Activated CD8-positive, alpha-beta T cell treated with anti-CD3 and anti-CD28 coated beads, Interleukin-2, amount 10 ng/mL, durations not matched to agents 7 days and 5 days (primary cell): ENCODE measurements around the gene DDX54. TPM values are rescaled to one million over a fixed set of nuclear protein-coding genes. Genes with fewer than 3 reads are reported as not detected.

Experiments used
- ATAC-seq: fragments of 150-1000 bp; cut with Tn5 transposase; one replicate; pipeline ENCODE4 v1.10.0; 2021; ENCODE audit warnings: moderate library complexity
- CTCF ChIA-PET: fragments of 350-600 bp; sonication (Branson Sonifier 250); formaldehyde crosslinking; loops from one replicate; lab custom pipeline; 2021; ENCODE audit warnings: antibody characterized with exemption; lab: Charles Lee
- POLR2A ChIA-PET: fragments of 350-600 bp; sonication (Branson Sonifier 250); formaldehyde crosslinking; loops from one replicate; lab custom pipeline; 2021; ENCODE audit warnings: antibody characterized with exemption; lab: Charles Lee
- DNase-seq: peaks from one replicate; pipeline ENCODE4 v3.0.0-alpha.2; 2020
- H3K27ac Mint-ChIP-seq: one replicate; pipeline ENCODE4 v1.8.0; 2021; ENCODE audit warnings: mild to moderate bottlenecking, mixed read lengths
- H3K27me3 Mint-ChIP-seq: one replicate; pipeline ENCODE4 v1.8.0; 2021; ENCODE audit warnings: low read depth, mixed read lengths
- H3K36me3 Mint-ChIP-seq: one replicate; pipeline ENCODE4 v1.8.0; 2021; ENCODE audit warnings: low read depth, mixed read lengths
- H3K4me1 Mint-ChIP-seq: one replicate; pipeline ENCODE4 v1.8.0; 2021; ENCODE audit warnings: low read depth, mixed read lengths
- H3K4me3 Mint-ChIP-seq: one replicate; pipeline ENCODE4 v1.8.0; 2021; ENCODE audit warnings: mild to moderate bottlenecking, mixed read lengths
- H3K9me3 Mint-ChIP-seq: one replicate; pipeline ENCODE4 v1.8.0; 2022; ENCODE audit warnings: mixed read lengths; ENCODE audit not compliant: insufficient read depth
- total RNA-seq, 2 experiments: library from RNA; stranded (reverse); gene quantifications; one replicate each; pipeline ENCODE4 v1.2.3, GENCODE V29; 2021

The DDX54 gene
- total RNA-seq, 2 experiments from 2014 or later: 79.4 to 82.0 TPM

DNA sequence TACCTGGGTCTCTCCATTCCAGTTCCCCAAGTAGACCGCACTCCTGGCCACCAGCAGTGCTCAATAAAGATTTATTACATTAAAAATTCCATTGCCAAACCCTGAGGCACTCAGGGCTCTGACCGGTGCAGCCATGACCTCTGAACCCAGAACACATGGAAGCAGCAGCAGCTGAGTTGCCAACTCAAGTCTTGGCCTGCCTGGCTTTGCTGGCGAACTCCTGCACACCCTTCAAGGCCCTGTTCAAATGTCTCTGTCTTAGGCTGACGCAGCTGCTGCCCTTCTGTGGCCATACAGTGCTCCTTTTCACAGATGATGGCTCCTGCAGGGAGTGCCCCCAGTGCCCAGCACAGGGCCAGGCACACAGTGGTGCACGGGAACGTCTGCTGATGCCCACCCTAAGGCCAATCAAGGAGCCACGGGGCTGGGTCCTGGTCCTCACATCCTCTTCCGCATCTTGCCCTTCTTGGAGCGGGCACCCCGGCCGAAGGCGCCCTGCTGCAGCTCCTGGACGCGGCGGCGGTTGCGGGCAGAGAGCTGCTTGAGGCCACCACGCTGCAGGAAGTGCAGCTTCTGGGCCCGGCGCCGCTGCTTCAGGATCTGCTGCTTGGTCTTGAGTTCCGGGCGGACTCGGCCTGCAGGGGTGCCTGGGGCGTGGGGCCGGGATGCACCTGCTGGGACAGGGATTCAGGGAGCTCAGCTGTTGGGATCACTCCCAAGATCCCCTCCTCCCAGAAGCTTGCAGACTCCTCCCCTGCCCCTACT lies 26.7 kb downstream of the DDX54 start:
- Mint-ChIP-seq H3K27me3 (peaks cover 4% of the 10 kb centered on the region), H3K9me3 (no peaks in the 10 kb centered on the region), H3K4me1 (peaks cover 19% of the 10 kb centered on the region), H3K27ac (no peak overlapping the region), H3K36me3 (peaks cover 47% of the 10 kb centered on the region), H3K4me3 (no peak overlapping the region)
- no peak for DNase-seq
- ChIA-PET POLR2A (interaction anchor here (0.6 to 1.0 kb wide), 2 partner anchors 10 to 16 kb away, joined by 3 read pairs; no protein-coding TSS in a partner anchor), CTCF (interaction anchor here (5.4 kb wide), 1 partner anchor 15 kb away, joined by 21 read pairs; no protein-coding TSS in a partner anchor)
- no peak for ATAC-seq

DNA sequence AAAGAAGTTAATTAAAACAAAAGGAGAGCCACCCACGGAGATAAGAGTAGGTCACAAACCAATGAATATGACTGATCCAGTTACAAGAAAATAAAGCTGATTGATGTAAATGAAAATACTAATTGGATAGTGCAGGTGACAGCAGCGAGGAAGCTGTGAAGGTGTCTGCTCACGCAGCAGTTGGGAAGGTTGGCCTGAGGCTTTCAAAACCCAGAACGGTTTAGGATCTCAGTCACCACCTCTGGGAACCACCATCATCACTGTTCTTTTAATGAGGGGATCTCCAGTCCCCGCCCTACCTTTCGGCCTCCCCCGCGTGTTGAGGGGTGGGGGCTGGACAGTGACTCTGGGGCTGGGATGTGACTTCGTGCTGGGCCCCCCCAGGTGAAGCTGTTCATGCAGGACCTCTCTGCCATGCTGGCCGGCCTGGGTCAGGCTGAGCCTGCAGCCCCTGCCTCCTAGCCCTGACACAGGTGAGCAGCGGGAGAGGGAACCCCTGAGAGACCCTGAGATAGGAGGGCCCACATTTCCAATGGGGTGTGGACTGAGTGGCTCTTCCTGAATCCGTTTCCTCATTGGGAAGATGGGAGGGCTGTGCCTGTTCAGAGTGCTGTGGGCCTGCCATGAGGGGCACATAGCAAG lies 27.9 kb downstream of the DDX54 start:
- H3K4me1 Mint-ChIP-seq: peaks cover 27% of the 10 kb centered on the region
- ChIA-PET POLR2A (interaction anchor here (1.0 kb wide), 1 partner anchor 11 kb away, joined by 3 read pairs; no protein-coding TSS in a partner anchor), CTCF (no interaction called here)
- peaks cover 5% of the 10 kb centered on the region for H3K27me3 Mint-ChIP-seq
- DNase-seq (no peak), ATAC-seq (no peak)
- peaks cover 35% of the 10 kb centered on the region for H3K36me3 Mint-ChIP-seq
- H3K4me3 Mint-ChIP-seq: no peak overlapping the region
- no peak overlapping the region for H3K27ac Mint-ChIP-seq
- no peaks in the 10 kb centered on the region for H3K9me3 Mint-ChIP-seq

DNA sequence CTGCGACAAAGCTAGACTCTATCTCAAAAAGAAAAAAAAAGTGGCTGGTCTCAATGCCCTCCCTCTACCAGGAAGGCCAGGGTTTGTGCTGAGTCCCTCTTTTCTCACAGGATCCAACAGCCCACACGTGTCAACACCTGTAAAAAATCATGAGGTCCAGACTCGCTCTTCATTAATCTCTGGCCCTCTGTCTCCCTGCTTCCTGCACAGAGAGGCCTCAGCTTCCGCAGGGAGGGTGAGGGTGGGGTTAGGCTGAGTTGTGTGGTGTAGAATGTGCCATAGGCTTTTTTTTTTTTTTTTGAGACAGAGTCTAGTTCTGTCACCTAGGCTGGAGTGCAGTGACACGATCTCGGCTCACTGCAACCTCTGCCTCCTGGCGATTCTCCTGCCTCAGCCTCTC lies 29.6 kb downstream of the DDX54 start:
- POLR2A ChIA-PET: no interaction called here
- ATAC-seq: no peak
- peaks cover 32% of the 10 kb centered on the region for H3K4me1 Mint-ChIP-seq

DNA sequence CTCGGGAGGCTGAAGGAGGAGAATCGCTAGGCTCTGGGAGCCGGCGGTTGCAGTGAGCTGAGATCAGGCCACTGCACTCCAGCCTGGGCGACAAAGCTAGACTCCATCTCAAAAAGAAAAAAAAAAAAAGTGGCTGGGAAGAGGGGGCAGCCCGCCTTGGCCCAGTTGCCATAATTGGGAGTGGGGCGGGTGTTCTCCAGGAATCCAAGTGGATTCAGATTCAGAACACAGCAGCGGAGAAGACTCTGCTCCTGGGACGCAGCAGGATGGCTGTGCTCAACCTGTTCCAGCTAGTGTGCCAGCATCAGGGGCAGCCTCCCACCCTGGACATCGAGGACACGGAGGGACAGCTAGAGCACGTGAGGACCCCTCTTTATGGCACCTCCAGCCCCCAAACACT lies 30.2 kb downstream of the DDX54 start:
- no peak overlapping the region for H3K4me3 Mint-ChIP-seq
- H3K27me3 Mint-ChIP-seq: peaks cover 16% of the 10 kb centered on the region
- H3K4me1 Mint-ChIP-seq: peaks cover 31% of the 10 kb centered on the region
- ChIA-PET CTCF (interaction anchor here (2.8 to 4.5 kb wide), 3 partner anchors 19 to 106 kb away, joined by 17 to 25 read pairs (median 25); no protein-coding TSS in a partner anchor), POLR2A (no interaction called here)
- no peak for DNase-seq
- H3K36me3 Mint-ChIP-seq: peaks cover 19% of the 10 kb centered on the region
- no peak for ATAC-seq
- no peaks in the 10 kb centered on the region for H3K9me3 Mint-ChIP-seq
- no peak overlapping the region for H3K27ac Mint-ChIP-seq

More for the DNA sequence above, 29.6 kb downstream of the DDX54 start:
- Mint-ChIP-seq H3K4me3 (no peak overlapping the region), H3K27me3 (peaks cover 12% of the 10 kb centered on the region), H3K27ac (no peak overlapping the region), H3K9me3 (no peaks in the 10 kb centered on the region), H3K36me3 (peaks cover 23% of the 10 kb centered on the region)
- peak; percentile 39 for DNase-seq
- CTCF ChIA-PET: interaction anchor here (4.5 kb wide), 1 partner anchor 18 kb away, joined by 25 read pairs; no protein-coding TSS in a partner anchor

DNA sequence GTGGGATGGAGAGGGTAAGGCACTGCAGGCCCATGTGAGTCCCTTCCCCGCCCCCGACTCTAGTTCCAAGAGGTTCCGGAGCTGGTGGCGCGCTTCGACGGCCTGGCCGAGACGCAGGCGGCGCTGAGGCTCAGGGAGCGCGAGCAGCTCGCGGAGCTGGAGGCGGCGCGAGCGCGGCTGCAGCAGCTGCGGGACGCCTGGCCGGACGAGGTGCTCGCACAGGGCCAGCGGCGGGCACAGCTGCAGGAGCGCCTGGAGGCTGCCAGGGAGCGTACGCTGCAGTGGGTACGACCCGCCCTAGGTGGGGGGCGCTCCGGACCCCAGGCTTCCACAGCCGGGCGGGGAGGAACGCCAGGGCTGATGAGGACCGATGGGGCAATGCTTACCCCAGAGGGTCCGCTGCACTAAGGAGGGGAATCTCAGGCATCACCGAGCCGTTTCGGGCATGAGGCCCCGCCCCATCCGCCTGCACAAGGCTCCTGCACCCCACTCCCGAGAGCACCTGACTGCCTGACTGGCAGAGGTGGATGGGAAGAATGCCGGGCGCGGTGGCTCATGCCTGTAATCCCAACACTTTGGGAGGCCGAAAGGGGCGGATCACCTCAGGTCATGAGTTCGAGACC lies 30.8 kb downstream of the DDX54 start:
- Mint-ChIP-seq H3K4me1 (peaks cover 31% of the 10 kb centered on the region), H3K4me3 (peak overlapping the region; percentile 38), H3K9me3 (no peaks in the 10 kb centered on the region), H3K27ac (no peak overlapping the region), H3K27me3 (peaks cover 19% of the 10 kb centered on the region), H3K36me3 (peaks cover 19% of the 10 kb centered on the region)
- ChIA-PET CTCF (interaction anchor here (0.8 to 4.5 kb wide), 13 partner anchors 19 to 203 kb away, joined by 3 to 27 read pairs (median 4); partner anchors contain the start of gene RASAL1), POLR2A (interaction anchor here (1.2 kb wide), 1 partner anchor 20 kb away, joined by 3 read pairs; no protein-coding TSS in a partner anchor)
- DNase-seq: peak; percentile 32
- no peak for ATAC-seq

DNA sequence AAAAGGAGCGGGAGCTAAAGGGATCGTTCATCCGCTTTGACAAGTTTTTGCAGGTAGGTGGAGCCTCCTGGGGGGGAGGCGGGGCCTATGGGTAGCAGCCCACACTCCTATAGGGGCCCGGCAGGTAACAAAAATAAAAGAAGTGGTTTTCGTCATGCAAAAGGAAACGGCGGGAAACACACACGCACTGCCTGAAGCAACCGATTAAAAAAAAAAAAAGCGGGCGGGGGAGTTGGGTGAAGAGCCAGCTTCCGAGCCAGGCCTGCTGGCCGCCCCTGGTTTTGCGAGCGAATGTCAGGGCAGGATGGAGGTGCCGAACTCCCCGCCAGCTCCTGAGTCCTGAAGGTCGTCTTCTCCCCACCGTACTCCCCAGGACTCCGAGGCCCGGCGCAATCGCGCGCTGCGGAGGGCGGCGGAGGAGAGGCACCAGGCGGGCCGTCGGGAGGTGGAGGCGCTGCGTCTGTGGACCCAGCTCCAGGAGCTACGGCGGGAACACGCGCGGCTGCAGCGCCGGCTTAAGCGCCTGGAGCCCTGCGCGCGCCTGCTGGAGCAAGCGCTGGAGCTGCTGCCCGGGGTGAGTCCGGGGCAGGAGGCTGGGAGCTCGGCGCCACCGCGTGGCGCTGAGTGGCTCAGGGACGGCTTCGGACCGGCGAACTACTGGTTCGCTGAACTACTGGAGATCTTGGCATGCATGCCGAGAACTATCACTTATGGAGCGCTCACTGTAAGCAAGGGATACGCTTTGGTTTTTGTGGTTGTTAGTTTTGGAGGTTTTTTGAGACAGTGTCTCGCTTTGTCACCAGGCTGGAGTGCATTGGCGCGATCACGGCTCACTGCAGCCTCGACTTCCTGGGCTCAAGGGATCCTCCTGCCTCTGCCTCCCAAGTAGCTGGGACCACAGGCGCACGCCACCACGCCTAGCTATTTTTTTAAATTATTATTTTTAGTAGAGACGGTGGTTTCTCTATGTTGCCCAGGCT lies 32.2 kb downstream of the DDX54 start:
- H3K4me3 Mint-ChIP-seq: peak overlapping the region; percentile 72
- H3K27ac Mint-ChIP-seq: peak overlapping the region; percentile 70
- H3K36me3 Mint-ChIP-seq: peaks cover 10% of the 10 kb centered on the region
- peaks cover 31% of the 10 kb centered on the region for H3K4me1 Mint-ChIP-seq
- H3K27me3 Mint-ChIP-seq: peaks cover 21% of the 10 kb centered on the region
- H3K9me3 Mint-ChIP-seq: no peaks in the 10 kb centered on the region
- ATAC-seq: peak; percentile 77
- ChIA-PET POLR2A (interaction anchor here (0.6 to 1.5 kb wide), 7 partner anchors 15 to 174 kb away, joined by 3 to 6 read pairs (median 3); partner anchors contain the start of genes DDX54, OAS2 and RITA1), CTCF (interaction anchor here (0.7 to 4.5 kb wide), 18 partner anchors 12 to 246 kb away, joined by 3 to 27 read pairs (median 4); partner anchors contain the start of genes OAS1 and RASAL1)
- peak; percentile 75 for DNase-seq

DNA sequence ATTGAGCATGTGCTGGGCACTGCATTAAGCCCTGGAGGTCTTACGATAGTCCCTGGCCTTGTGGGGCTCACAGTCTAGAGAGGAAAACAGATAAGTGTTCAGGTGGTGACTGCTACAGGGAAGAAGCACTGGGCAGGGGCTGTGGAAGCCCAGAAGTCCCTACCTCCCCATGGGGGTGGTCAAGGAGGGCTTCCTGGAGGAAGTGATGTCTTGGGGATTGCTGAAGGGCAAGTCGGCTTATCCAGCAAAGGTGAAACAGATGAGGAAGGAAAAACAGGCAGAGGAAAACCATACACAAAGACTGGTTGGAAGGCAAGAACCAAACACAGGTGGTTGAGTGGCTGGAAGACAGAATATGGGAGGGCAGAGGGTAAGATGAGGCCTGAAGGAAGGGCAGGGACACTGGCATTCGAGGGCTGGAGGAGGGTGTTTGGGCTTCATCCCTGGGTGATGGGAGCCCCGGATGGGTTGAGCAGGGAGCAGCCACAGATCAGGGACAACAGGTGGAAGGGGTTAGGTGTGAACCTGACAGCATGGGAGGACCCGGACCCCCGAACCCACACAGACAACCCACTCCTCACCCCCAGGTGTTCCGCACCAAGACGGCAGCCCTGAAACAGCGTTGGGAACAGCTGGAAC lies 33.0 kb downstream of the DDX54 start:
- CTCF ChIA-PET: interaction anchor here (0.9 to 4.5 kb wide), 13 partner anchors 13 to 246 kb away, joined by 3 to 27 read pairs (median 7); partner anchors contain the start of genes OAS1 and RASAL1
- Mint-ChIP-seq H3K4me3 (peak overlapping the region; percentile 72), H3K27ac (peak overlapping the region; percentile 61), H3K4me1 (peaks cover 31% of the 10 kb centered on the region), H3K9me3 (no peaks in the 10 kb centered on the region), H3K36me3 (peaks cover 5% of the 10 kb centered on the region), H3K27me3 (peaks cover 23% of the 10 kb centered on the region)
- POLR2A ChIA-PET: interaction anchor here (0.6 to 1.5 kb wide), 5 partner anchors 14 to 267 kb away, joined by 3 to 6 read pairs (median 4); partner anchors contain the start of genes DDX54 and RITA1
- ATAC-seq: no peak
- DNase-seq: no peak

DNA sequence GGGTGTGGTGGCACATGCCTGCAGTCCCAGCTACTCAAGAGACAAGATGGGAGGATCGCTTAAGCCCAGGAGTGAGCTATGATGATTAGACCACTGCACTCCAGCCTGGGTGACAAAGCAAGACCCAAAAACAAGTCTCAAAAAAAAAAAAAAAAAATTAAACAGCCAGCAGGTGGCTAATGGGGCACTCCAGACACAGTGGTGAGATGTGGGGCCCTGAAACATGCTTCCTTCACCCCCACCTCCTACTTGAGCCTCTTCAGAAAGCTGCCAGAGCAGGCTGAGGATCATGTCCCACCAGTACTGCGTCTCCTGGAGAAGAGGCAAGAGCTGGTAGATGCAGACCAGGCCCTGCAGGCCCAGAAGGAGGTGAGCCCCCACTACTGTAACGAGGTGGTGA lies 33.6 kb downstream of the DDX54 start:
- DNase-seq: no peak
- ChIA-PET POLR2A (interaction anchor here (0.6 to 1.3 kb wide), 3 partner anchors 18 to 268 kb away, joined by 3 to 4 read pairs (median 3); no protein-coding TSS in a partner anchor), CTCF (interaction anchor here (1.3 to 4.5 kb wide), 3 partner anchors 16 to 53 kb away, joined by 5 to 27 read pairs (median 25); partner anchors contain the start of gene RASAL1)
- ATAC-seq: no peak
- Mint-ChIP-seq H3K4me3 (no peak overlapping the region), H3K27ac (no peak overlapping the region), H3K4me1 (peaks cover 31% of the 10 kb centered on the region), H3K36me3 (peaks cover under 1% of the 10 kb centered on the region), H3K9me3 (no peaks in the 10 kb centered on the region), H3K27me3 (peaks cover 23% of the 10 kb centered on the region)

DNA sequence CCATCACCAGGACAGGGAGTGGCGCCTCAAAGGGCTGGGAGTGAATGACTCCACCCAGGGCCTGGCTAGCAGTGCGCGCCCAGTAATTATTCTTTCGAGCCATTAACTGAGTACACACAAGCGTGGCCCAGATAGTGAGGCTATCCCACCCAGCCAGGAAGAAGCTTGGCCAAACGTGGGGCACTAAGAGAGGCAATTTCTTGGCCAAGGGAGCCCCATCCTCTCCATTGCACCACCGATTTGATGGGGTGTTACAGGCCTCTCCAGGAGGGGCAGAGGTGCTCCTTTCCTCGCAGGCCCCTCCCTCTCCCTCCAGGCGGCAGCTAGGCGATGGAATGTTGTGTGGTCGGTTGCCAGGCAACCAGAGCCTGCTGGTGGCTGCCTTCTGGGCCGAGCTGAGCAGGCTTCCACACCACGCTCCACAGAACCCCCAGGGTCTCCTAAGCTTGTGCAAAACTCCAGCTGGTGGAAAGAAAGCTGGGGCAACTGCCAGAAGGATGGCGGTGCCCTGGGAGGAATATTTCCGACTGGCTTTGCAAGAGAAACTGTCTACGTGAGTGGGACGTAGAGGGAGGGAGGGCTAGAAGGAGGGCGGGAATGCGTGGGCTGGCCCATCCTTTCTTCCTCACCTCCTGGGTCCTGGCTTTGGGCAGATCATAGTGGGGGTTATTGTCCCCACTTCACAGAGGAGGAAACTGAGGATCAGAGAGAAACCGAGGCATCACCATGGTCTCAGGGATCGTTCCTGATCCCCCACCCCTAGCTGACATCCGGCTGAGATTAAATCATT lies 35.7 kb downstream of the DDX54 start, which contains the start of gene CFAP73:
CFAP73 (plus strand) TSS at position 364 of the 790 bp plus-strand sequence; CDS start at position 498, 134 bp downstream.
- DNase-seq (no peak), ATAC-seq (peak; percentile 17)
- Mint-ChIP-seq H3K4me3 (no peak within 1 kb of the TSS), H3K27me3 (peaks cover 31% of the 10 kb centered on the region), H3K9me3 (no peaks in the 10 kb centered on the region), H3K36me3 (no peaks in the 10 kb centered on the region), H3K4me1 (peaks cover 19% of the 10 kb centered on the region), H3K27ac (no peak within 1 kb of the TSS)
- CTCF ChIA-PET: interaction anchor here (1.2 to 1.4 kb wide), 2 partner anchors 23 to 25 kb away, joined by 3 to 5 read pairs; no protein-coding TSS in a partner anchor
- POLR2A ChIA-PET: no interaction called here
